ENCODE data around the gene RNF220.
"Not testable (repeated sequence)": the region's sequence is repeated elsewhere in the genome, so short reads cannot be mapped to it uniquely, and the experiment has no call there.

The RNF220 gene

DNA sequence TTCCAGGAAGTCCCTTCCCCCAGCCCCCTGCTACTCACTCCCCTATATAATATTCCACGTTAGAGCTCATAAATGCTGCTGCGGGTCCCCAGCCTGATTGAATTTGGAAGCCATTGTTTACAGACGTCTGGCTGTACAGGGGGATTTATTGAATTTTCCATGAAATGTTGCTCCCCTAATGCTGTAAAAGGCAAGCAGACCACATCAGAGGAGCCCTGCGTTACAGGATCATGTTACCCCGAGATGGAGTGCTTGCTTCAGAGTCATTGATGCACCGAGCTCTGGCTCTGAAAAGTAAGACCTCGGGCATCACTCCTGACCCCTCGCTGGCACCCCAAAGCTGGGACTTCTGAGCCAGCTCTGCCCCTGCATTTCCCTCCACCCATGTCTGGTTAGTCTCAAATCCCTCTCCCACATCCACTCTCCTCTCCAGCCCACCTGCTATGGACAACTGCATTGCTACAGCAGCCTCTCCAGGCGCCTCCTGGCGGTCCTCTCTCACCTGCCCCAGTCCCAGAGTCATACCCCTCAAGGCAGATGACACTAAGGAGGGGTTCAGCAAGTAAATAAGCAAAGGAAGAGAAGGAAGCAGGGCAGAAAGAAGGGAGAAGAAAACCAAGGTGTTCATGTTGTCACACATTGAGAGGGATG lies 141.5 kb downstream of the RNF220 start:
- DNase-seq (ENCODE audit: low spot score) (no peak), FAIRE-seq (no peak)

DNA sequence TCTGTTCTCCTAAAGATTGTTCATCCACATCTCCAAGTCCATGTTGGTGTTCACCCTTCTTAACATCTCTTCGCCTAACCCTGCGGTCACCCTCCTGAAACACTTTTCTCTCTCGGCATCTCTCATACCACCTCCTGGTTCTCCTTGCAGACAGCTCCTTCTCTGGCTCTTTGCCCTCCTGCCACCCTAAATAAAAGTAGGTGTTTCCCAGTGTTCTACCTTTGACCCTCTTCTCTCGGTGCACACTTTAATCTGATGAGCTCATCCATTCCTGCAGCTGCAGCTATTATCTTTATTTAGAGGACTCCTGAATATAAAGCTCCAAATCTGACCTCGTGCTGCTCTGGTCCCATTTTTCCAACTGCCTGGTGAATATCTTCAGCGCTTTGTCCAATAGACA lies 142.3 kb downstream of the RNF220 start:
- FAIRE-seq: no peak
- DNase-seq (ENCODE audit: low spot score): no peak

GRCh38 chr1:44547837-44548236 lies 142.8 kb downstream of the RNF220 start:
- no peak for DNase-seq (ENCODE audit: low spot score)
- no peak for FAIRE-seq

GRCh38 chr1:44549510-44549909 lies 144.5 kb downstream of the RNF220 start:
- no peak for FAIRE-seq

DNA sequence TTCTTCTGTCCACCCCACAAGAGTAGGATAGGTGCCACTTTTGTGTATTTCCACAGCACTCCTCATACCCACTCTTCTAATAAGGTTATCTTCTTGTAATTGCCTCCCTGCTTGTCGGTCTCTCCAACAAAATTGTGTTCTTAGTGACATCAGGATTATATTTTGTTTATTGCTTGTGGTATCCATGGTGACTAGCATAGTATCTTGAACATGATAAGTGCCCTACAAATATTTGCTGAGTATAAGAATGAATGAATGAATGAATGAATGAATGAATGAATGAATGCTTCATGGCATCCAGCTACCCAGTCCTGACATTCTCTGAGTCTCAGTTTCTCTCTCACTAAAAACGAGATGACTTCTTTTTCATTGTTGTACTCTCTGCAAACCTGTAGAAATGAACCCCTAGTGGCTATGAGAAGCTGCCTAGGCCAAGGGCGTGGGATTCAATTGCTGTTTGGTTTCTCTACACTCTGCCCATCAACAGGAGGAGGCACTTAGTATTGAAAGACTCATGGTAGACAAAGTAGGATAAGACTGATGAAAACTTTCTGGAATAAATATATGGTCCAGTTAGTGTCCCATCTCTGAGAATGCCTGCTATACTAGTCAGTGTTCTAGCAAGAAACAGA lies 148.2 kb downstream of the RNF220 start:
- no peak for DNase-seq (ENCODE audit: low spot score)
- FAIRE-seq: no peak

More at GRCh38 chr1:44549510-44549909, 144.5 kb downstream of the RNF220 start:
- DNase-seq (ENCODE audit: low spot score): no peak

- DNase-seq (ENCODE audit: low spot score): peak; percentile 94
- FAIRE-seq: peak; percentile 92
Observed at GRCh38 chr1:44553771-44554170, 148.7 kb downstream of the RNF220 start.

GRCh38 chr1:44554706-44555105 lies 149.7 kb downstream of the RNF220 start:
- no peak for FAIRE-seq
- no peak for DNase-seq (ENCODE audit: low spot score)

DNA sequence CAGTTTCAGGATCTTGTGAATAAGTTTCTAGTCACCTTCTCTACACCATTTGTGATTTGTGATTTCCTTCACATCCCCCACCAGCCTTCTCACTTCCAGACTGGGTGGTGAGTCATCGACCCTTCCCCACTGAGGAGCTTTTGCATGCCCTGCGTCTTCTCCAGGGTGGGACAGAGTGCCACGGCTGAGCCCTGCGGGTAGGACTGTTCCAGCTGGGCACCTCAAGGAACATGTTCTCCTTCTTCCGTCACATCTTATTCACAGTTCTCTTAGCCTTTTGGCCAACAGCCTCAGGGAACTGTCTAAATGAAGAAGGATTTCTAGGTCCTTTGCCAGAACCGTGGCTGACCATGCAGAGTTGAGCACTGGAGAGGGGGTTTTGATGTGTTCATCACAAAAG lies 152.7 kb downstream of the RNF220 start:
- FAIRE-seq (peak; percentile 73), DNase-seq (ENCODE audit: low spot score) (peak; percentile 49)

GRCh38 chr1:44558883-44559282 lies 153.8 kb downstream of the RNF220 start:
- no peak for DNase-seq (ENCODE audit: low spot score)
- no peak for FAIRE-seq

DNA sequence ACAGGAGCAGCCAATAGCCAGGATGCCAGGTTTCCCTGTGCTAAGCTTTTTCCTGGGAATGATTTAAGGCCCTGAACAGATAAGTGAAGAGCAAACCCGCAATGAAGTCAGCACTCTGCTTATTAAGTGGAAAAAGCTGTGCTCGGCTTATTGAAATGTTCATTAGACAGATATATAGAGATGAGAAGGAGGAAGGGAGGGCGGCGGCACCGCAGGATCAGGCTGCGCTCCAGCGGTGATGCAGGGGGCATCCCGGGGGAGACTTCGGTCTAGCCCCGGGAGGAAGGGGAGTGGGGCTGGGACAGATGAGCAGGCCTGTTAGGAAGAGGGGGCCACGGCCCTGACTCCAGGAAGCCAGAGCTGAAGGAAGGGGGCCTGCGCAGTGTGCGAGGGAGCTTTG lies 154.3 kb downstream of the RNF220 start:
- FAIRE-seq (no peak), DNase-seq (ENCODE audit: low spot score) (no peak)

GRCh38 chr1:44559913-44560312 lies 154.9 kb downstream of the RNF220 start:
- DNase-seq (ENCODE audit: low spot score): no peak
- no peak for FAIRE-seq

DNA sequence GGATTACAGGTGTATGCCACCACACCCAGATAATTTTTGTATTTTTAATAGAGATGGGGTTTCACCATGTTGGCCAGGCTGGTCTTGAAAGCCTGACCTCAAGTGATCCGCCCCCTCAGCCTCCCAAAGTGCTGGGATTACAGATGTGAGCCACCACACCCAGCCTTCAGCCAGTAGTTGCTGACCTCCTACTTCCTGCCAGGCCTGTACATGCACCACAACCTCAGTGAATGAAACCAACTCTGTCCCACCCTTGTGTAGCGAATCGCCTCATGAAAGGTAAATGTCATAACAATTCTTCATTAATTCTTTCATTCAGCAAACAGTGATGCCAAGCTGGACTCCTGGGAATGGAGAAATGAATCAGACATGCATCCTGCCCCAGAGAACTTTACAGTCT lies 155.6 kb downstream of the RNF220 start:
- DNase-seq (ENCODE audit: low spot score); FAIRE-seq: not testable (repeated sequence)

- DNase-seq (ENCODE audit: low spot score): no peak
- FAIRE-seq: no peak
Observed at GRCh38 chr1:44565259-44565750, 160.2 kb downstream of the RNF220 start.

- DNase-seq (ENCODE audit: low spot score) (no peak), FAIRE-seq (no peak)
Observed at GRCh38 chr1:44565833-44566232, 160.8 kb downstream of the RNF220 start.

DNA sequence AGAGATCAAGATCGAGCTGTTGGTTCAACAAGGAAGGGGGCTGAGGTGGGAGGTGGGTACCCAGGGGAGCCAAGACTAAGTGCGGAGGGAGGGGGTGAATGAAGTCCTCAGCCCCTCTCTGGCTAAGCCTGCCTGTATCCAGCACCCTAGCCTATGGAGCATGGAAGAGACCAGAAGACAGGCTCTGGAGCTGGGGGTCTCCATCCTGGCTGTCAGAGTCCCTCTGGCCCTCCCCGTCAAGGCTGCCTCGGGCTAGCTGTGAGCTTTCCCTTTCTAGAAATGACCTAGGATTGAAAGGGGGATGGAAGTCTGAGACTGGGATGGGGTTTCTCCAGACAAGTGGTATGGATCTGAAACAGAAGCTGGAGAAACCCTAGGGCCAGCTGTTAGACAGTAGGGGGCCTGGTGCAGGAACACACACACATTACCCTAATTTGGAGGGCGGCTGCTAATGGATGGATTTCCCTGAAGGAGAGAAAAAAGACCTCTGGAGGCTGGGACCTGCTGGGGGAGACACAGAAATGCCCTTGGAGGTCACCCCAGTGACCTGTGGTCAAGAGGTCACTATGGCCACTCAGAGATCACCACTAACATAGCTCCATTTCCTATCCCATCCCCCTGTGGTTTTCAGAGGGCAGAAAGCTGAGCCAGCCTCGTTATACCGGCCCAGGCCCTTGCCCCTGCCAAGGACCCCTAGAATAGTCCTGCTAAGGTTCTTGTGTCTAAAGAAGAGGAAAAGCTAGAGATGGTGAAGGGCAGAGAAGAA lies 161.4 kb downstream of the RNF220 start:
- no peak for FAIRE-seq
- DNase-seq (ENCODE audit: low spot score): no peak

GRCh38 chr1:44568128-44568900 lies 163.3 kb downstream of the RNF220 start:
- DNase-seq (ENCODE audit: low spot score): peak; percentile 74

GRCh38 chr1:44569491-44569890 lies 164.4 kb downstream of the RNF220 start:
- no peak for DNase-seq (ENCODE audit: low spot score)
- no peak for FAIRE-seq

More at GRCh38 chr1:44568128-44568900, 163.3 kb downstream of the RNF220 start:
- peak; percentile 82 for FAIRE-seq

DNA sequence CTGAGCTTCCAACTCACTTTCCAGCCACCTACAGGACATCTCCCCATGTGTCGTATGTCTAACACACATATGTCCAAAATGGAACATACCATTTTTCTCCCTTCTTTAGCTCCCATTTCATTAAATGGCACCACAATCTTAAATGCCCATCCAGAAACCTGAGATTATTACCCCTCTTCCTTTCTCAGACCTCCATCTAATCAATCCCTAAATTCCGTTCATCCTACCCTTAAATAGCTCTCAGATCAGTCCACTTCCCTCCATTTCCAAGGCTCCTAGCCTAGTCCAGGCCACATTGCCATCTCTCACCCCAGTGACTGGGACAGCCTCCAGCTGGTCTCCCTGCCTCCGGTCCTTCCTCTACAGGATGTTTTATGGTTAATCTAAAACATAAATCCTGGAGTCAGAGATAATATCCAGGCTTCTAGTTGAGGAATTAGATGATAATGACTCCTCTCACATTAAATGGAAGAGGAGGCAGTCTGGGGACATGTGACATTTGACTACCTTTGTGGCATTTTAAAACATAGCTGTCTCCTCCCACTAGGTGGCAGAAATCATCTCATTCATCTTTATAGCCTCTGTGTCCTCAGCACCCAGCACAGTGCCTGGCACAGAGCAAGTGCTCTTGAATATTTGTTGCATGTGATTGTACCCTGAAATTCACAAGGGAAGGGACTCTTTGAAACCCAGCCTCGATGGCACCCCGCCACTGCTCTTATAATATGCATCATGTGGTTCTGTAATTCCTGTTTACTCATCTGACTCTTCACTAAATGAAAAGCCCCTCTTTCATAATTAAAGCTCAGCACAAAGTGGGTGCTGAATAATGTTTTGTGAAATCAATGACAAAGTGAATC lies 166.9 kb downstream of the RNF220 start:
- no peak for FAIRE-seq
- DNase-seq (ENCODE audit: low spot score): no peak

DNA sequence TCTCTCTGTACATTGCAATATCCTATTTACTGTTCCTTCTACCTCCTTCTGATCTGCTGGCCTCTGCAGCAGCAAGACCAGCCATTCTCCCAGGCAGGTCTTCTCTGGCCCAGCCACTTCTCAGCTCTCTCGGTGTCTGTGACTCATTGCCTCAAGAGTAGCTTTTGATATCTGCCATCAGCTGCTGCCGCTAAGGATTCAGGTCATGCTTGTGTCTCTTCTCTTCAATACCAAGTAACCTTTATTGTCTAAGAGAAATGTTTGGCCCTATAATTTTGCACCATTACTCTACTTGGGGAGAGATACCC lies 167.5 kb downstream of the RNF220 start:
- no peak for DNase-seq (ENCODE audit: low spot score)
- no peak for FAIRE-seq

DNA sequence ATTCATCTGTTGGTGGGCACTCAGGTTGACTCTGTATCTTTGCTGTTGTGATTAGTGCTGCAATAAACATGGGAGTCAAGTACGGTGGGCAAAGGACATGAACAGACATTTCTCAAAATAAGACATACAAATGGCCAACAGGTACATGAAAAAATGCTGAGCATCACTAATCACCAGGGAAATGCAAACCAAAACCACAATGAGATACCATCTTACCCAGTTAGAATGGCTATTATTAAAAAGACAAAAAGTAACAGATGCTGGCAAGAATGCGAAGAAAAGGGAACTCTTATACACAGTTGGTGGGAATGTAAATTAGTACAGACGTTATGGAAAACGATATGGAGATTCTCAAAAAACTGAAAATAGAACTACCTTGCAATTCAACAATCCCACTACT lies 170.3 kb downstream of the RNF220 start:
- DNase-seq (ENCODE audit: low spot score) (no peak), FAIRE-seq (peak; percentile 23)

Data from urothelium cell line (cell line).